Right lobe of liver (tissue), 4 donors: ENCODE data around the gene CAMTA1.
"Not testable (repeated sequence)": the region's sequence is repeated elsewhere in the genome, so short reads cannot be mapped to it uniquely, and the experiment has no call there.

Source experiments
- CTCF ChIP-seq, 4 donors: fragments of 200-600 bp in 3 of 4; fragments of 450-650 bp in 1 of 4; IDR thresholded peaks; one replicate each; pipeline versions ENCODE4 v1.5.1 to v1.8.0; 2016 to 2022; ENCODE audit warnings: antibody characterized with exemption in 4 of 4, mild to moderate bottlenecking in 2 of 4
- POLR2A ChIP-seq: fragments of 450-650 bp; IDR thresholded peaks from one replicate; pipeline ENCODE4 v1.6.1; 2017; ENCODE audit warnings: antibody characterized with exemption, mild to moderate bottlenecking
- donor health status: DM: no; HTN: no; CAD: no.
- donor health status: DM: no; HTN: no; CAD: no.
- donor health status: DM: no; HTN: yes; CAD: no.

DNA sequence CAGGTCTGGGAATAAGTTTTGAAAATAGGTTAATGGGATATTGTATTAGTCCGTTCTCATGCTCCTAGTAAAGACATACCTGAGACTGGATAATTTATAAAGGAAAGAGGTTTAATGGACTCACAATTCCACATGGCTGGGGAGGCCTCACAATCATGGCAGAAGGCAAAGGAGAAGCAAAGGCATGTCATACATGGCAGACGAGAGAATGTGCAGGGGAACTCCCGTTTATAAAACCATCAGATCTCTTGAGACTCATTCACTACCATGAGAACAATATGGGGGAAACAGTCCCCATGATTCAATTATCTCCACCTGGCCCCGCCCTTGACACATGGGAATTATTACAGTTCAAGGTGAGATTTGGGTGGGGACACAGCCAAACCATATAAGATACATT lies 60.5 kb downstream of the CAMTA1 start:
- not testable (repeated sequence) for TF ChIP-seq CTCF (IDR thresholded peaks at IDR 0.05); POLR2A
